ENCODE results near the gene B4GAT1. TPM values are rescaled to one million over a fixed set of nuclear protein-coding genes. Genes with fewer than 3 reads are reported as not detected.
A peak's percentile ranks its signal among the peaks of the same experiment; 100 is the strongest.

Gene B4GAT1
- total and polyA plus RNA-seq, 7 donors = 4.2 to 43.5 (median 41.4) TPM

GRCh38 chr11:66335531-66336233 is 11.7 kb downstream of the B4GAT1 start:
- TF ChIP-seq EP300 (IDR thresholded peaks at IDR 0.05) (no peak), POLR2A (IDR thresholded peaks at IDR 0.05) (no peak), CTCF (IDR thresholded peaks at IDR 0.05) (no peak), POLR2AphosphoS5 (IDR thresholded peaks at IDR 0.05) (no peak)
- peak overlapping the region; percentile 57 to 72 (median 68) for H3K27ac ChIP-seq
- peaks cover 3 to 52% (median 20%) of the 10 kb centered on the region in 4 donors for H3K36me3 ChIP-seq
- peak overlapping the region; percentile 29 to 64 (median 56) for H3K4me3 ChIP-seq
- WGBS, 2 donors = 7 to 13% methylated on average over 35 of the region's 35 CpGs
- intact Hi-C loops (cut with DNase I) = no loop called here
- H3K9me3 ChIP-seq = no peaks in the 10 kb centered on the region
- peaks cover 0 to 29% (median 25%) of the 10 kb centered on the region in 4 donors for H3K4me1 ChIP-seq
- DNase-seq = peak; percentile 71
- no peaks in the 10 kb centered on the region for H3K27me3 ChIP-seq

GRCh38 chr11:66334605-66335442 is 12.6 kb downstream of the B4GAT1 start:
- TF ChIP-seq EP300 (IDR thresholded peaks at IDR 0.05) (no peak), CTCF (IDR thresholded peaks at IDR 0.05) (no peak), POLR2AphosphoS5 (IDR thresholded peaks at IDR 0.05) (no peak), POLR2A (IDR thresholded peaks at IDR 0.05) (no peak)
- H3K36me3 ChIP-seq = peaks cover 0 to 44% (median 12%) of the 10 kb centered on the region in 4 donors
- H3K4me1 ChIP-seq = peaks cover 0 to 29% (median 25%) of the 10 kb centered on the region in 4 donors
- H3K9me3 ChIP-seq = no peaks in the 10 kb centered on the region
- 88 to 91% methylated on average over 42 of the region's 42 CpGs for WGBS, 2 donors
- intact Hi-C loops (cut with DNase I) = no loop called here
- peak overlapping the region in 2 of 4 donors; percentile 62 to 64 for H3K4me3 ChIP-seq
- peak; percentile 68 for DNase-seq
- no peak overlapping the region for H3K27ac ChIP-seq
- no peaks in the 10 kb centered on the region for H3K27me3 ChIP-seq

- no peaks in the 10 kb centered on the region for H3K9me3 ChIP-seq
- H3K4me3 ChIP-seq = no peak overlapping the region
- H3K27me3 ChIP-seq = no peaks in the 10 kb centered on the region
- intact Hi-C loops (cut with DNase I) = no loop called here
- no peak overlapping the region for H3K27ac ChIP-seq
- WGBS, 2 donors = 90 to 92% methylated on average over 29 of the region's 29 CpGs
- peaks cover 0 to 29% (median 26%) of the 10 kb centered on the region in 4 donors for H3K4me1 ChIP-seq
- DNase-seq = no peak
- no peak for TF ChIP-seq EP300 (IDR thresholded peaks at IDR 0.05)
- no peak for TF ChIP-seq POLR2AphosphoS5 (IDR thresholded peaks at IDR 0.05)
- no peak for TF ChIP-seq CTCF (IDR thresholded peaks at IDR 0.05)
- TF ChIP-seq POLR2A (IDR thresholded peaks at IDR 0.05) = no peak
- peaks cover 0 to 36% (median 7%) of the 10 kb centered on the region in 4 donors for H3K36me3 ChIP-seq
Measured at GRCh38 chr11:66333896-66334604, 13.4 kb downstream of the B4GAT1 start.

- Histone ChIP-seq H3K4me3 (no peak overlapping the region), H3K4me1 (peaks cover 0 to 36% (median 33%) of the 10 kb centered on the region in 4 donors), H3K36me3 (peaks cover 0 to 29% (median 3%) of the 10 kb centered on the region in 4 donors), H3K27ac (no peak overlapping the region), H3K27me3 (no peaks in the 10 kb centered on the region), H3K9me3 (no peaks in the 10 kb centered on the region)
- DNase-seq = peak; percentile 52
- TF ChIP-seq CTCF (IDR thresholded peaks at IDR 0.05) (no peak), POLR2AphosphoS5 (IDR thresholded peaks at IDR 0.05) (no peak), EP300 (IDR thresholded peaks at IDR 0.05) (no peak), POLR2A (IDR thresholded peaks at IDR 0.05) (no peak)
- intact Hi-C loops (cut with DNase I) = no loop called here
- 91 to 93% methylated on average over 19 of the region's 19 CpGs for WGBS, 2 donors
Measured at GRCh38 chr11:66333220-66333877, 14.1 kb downstream of the B4GAT1 start.
